Renal cortical epithelial cell (primary cell): ENCODE measurements around the gene IPO13. TPM values are rescaled to one million over a fixed set of nuclear protein-coding genes. Genes with fewer than 3 reads are reported as not detected.

ENCODE experiments used
- DNase-seq: peaks from one replicate; pipeline ENCODE4 v3.0.0-alpha.2; 2011; ENCODE audit warnings: low read depth
- total RNA-seq: library from RNA; depleted of rRNA; stranded (reverse); fragments of >200 nt; gene quantifications from 2 replicates; pipeline ENCODE4 v1.2.3, GENCODE V29; 2014

Gene IPO13
- total RNA-seq, 1 donor from 2014 or later: 41.1 TPM

- DNase-seq: no peak
Observed at GRCh38 chr1:44012941-44013609, 66.3 kb downstream of the IPO13 start.

- no peak for DNase-seq
Observed at GRCh38 chr1:44013949-44014348, 67.2 kb downstream of the IPO13 start.

GRCh38 chr1:44014365-44015104 is 67.8 kb downstream of the IPO13 start:
- DNase-seq: no peak

- no peak for DNase-seq
Observed at GRCh38 chr1:44015206-44015605, 68.5 kb downstream of the IPO13 start.

GRCh38 chr1:44016041-44016889 is 69.5 kb downstream of the IPO13 start:
- no peak for DNase-seq

GRCh38 chr1:44016890-44017400 is 70.2 kb downstream of the IPO13 start:
- DNase-seq: no peak

Other genes starting within 250 kb of the IPO13 start
- 8.0 and 16.5 TPM in 2 replicates for gene ST3GAL3, start 239.4 kb upstream of the IPO13 start, total RNA-seq
- gene ARTN, start 13.1 kb upstream of the IPO13 start, total RNA-seq: 0.40 and 3.0 TPM in 2 replicates
- 21.5 and 22.8 TPM in 2 replicates for gene DPH2, start 23.1 kb downstream of the IPO13 start, total RNA-seq
- gene ATP6V0B, start 28.0 kb downstream of the IPO13 start, total RNA-seq: 69.4 and 178 TPM in 2 replicates
- 36.8 and 65.8 TPM in 2 replicates for gene B4GALT2, start 32.3 kb downstream of the IPO13 start, total RNA-seq
- gene CCDC24, start 44.6 kb downstream of the IPO13 start, total RNA-seq: 6.3 and 6.5 TPM in 2 replicates
- gene SLC6A9, start 84.5 kb downstream of the IPO13 start, total RNA-seq: 2.8 and 5.0 TPM in 2 replicates
- gene KLF17, start 171.9 kb downstream of the IPO13 start, total RNA-seq: not detected in 2 replicates
- not detected in 2 replicates for gene KLF18, start 194.7 kb downstream of the IPO13 start, total RNA-seq